B cell (primary cell): Measurements from ENCODE around the gene ABCG2. TPM values are rescaled to one million over a fixed set of nuclear protein-coding genes. Genes with fewer than 3 reads are reported as not detected.
"Not testable (repeated sequence)": the region's sequence is repeated elsewhere in the genome, so short reads cannot be mapped to it uniquely, and the experiment has no call there.

Source experiments
- ATAC-seq: fragments of 200-7000 bp; cut with Tn5 transposase; one replicate; pipeline ENCODE4 v1.10.0; 2021; ENCODE audit warnings: low read depth, mild to moderate bottlenecking, moderate number of reproducible peaks, moderate library complexity
- CTCF ChIA-PET: fragments of 350-600 bp; sonication (Branson Sonifier 250); formaldehyde crosslinking; loops from one replicate; lab custom pipeline; 2021; ENCODE audit warnings: antibody characterized with exemption, inconsistent platforms; lab: Charles Lee
- POLR2A ChIA-PET: fragments of 350-600 bp; sonication (Branson Sonifier 250); formaldehyde crosslinking; loops from one replicate; lab custom pipeline; 2021; ENCODE audit warnings: antibody characterized with exemption; lab: Charles Lee
- DNase-seq: peaks from one replicate; pipeline ENCODE4 v3.0.0; 2013
- H2AFZ ChIP-seq: 2 replicates; pipeline ENCODE4 v1.6.1; 2012; ENCODE audit warnings: mild to moderate bottlenecking, low read depth, low read length; ENCODE audit not compliant: insufficient read depth, poor library complexity, severe bottlenecking
- H3K27ac ChIP-seq, 2 donors: 1 replicate in 1 of 2; 2 replicates in 1 of 2; pipeline ENCODE4 v1.5.1; 2012 to 2013; ENCODE audit warnings: low read length in 2 of 2, mild to moderate bottlenecking in 2 of 2, moderate library complexity in 1 of 2
- H3K27me3 ChIP-seq, 4 experiments: fragments of 200-600 bp in 1 of 4; sonication (generic) in 1 of 4; replicated peaks in 1 of 4; 1 replicate in 2 of 4; 2 replicates in 2 of 4; pipeline versions ENCODE4 v1.6.1 to v1.7.0; 2013 to 2016; ENCODE audit warnings: low read length in 3 of 4, mild to moderate bottlenecking in 2 of 4, mixed read lengths in 1 of 4, moderate library complexity in 1 of 4; ENCODE audit not compliant: insufficient read depth in 4 of 4, control insufficient read depth in 3 of 4; ENCODE audit errors: control extremely low read depth in 1 of 4
- H3K36me3 ChIP-seq, 2 experiments: replicated peaks in 1 of 2; 1 replicate in 1 of 2; 2 replicates in 1 of 2; pipeline versions ENCODE4 v1.6.1 to v1.7.1; 2013; ENCODE audit warnings: low read length in 1 of 2; ENCODE audit not compliant: insufficient read depth in 2 of 2, control insufficient read depth in 1 of 2; ENCODE audit errors: control extremely low read depth in 1 of 2, extremely low read depth in 1 of 2
- H3K4me1 ChIP-seq, 2 donors: fragments of 200-600 bp in 1 of 2; sonication (generic) in 1 of 2; 1 replicate in 1 of 2; 2 replicates in 1 of 2; pipeline versions ENCODE4 v1.5.1 to v1.6.1; 2013 to 2017; ENCODE audit warnings: low read length in 2 of 2; ENCODE audit not compliant: control insufficient read depth in 2 of 2, insufficient read depth in 2 of 2
- H3K4me2 ChIP-seq: replicated peaks from 2 replicates; pipeline ENCODE3; 2012; ENCODE audit warnings: mild to moderate bottlenecking, low read depth, low read length; ENCODE audit not compliant: poor library complexity, severe bottlenecking
- H3K4me3 ChIP-seq, 5 experiments: fragments of 200-600 bp in 1 of 5; sonication (generic) in 1 of 5; 1 replicate in 3 of 5; 2 replicates in 2 of 5; pipeline versions ENCODE4 v1.5.1 to v1.7.0; 2011 to 2016; ENCODE audit warnings: low read length in 4 of 5, mild to moderate bottlenecking in 4 of 5, low read depth in 2 of 5, control low read depth in 1 of 5, moderate library complexity in 1 of 5; ENCODE audit not compliant: insufficient read depth in 1 of 5; ENCODE audit errors: control extremely low read depth in 1 of 5, extremely low read depth in 1 of 5
- H3K79me2 ChIP-seq: fragments of 200-600 bp; sonication (generic); one replicate; pipeline ENCODE4 v1.6.0; 2016; ENCODE audit warnings: low read length; ENCODE audit not compliant: control insufficient read depth, insufficient read depth
- H3K9ac ChIP-seq: fragments of 200-600 bp; sonication (generic); 2 replicates; pipeline ENCODE4 v1.6.1; 2017; ENCODE audit warnings: mild to moderate bottlenecking, low read length, moderate library complexity
- H3K9me3 ChIP-seq, 3 donors: one replicate each; pipeline versions ENCODE4 v1.6.1 to v1.7.1; 2013; ENCODE audit warnings: low read length in 2 of 3; ENCODE audit not compliant: control insufficient read depth in 2 of 3, insufficient read depth in 1 of 3; ENCODE audit errors: control extremely low read depth in 1 of 3
- H4K20me1 ChIP-seq: 2 replicates; pipeline ENCODE4 v1.6.0; 2012; ENCODE audit warnings: mild to moderate bottlenecking, low read length; ENCODE audit not compliant: insufficient read depth, control insufficient read depth, poor library complexity, severe bottlenecking
- H3K27ac Mint-ChIP-seq: one replicate; pipeline ENCODE4 v1.8.0; 2021; ENCODE audit warnings: mixed read lengths
- H3K27me3 Mint-ChIP-seq: one replicate; pipeline ENCODE4 v1.8.0; 2021; ENCODE audit warnings: mixed read lengths
- H3K4me1 Mint-ChIP-seq: one replicate; pipeline ENCODE4 v1.8.0; 2021; ENCODE audit warnings: mixed read lengths
- H3K4me3 Mint-ChIP-seq: one replicate; pipeline ENCODE4 v1.8.0; 2021; ENCODE audit warnings: mixed read lengths
- H3K9me3 Mint-ChIP-seq: one replicate; pipeline ENCODE4 v1.8.0; 2022; ENCODE audit warnings: mixed read lengths; ENCODE audit not compliant: insufficient read depth
- EZH2 ChIP-seq: IDR thresholded peaks from 2 replicates; pipeline ENCODE4 v1.6.1; 2012; ENCODE audit warnings: borderline replicate concordance, low read depth, mild to moderate bottlenecking, moderate library complexity, low read length; ENCODE audit not compliant: insufficient read depth, poor library complexity, severe bottlenecking
- WGBS: methylation state at CpG from one replicate; pipeline ENCODE4 v1.1.5; 2013; ENCODE audit warnings: missing lambda C conversion rate; ENCODE audit not compliant: insufficient coverage; 5-methylcytosine and 5-hydroxymethylcytosine counted together
- intact Hi-C: fragments of 100-400 bp; cut with micrococcal nuclease; formaldehyde crosslinking; loops from one replicate; pipeline ENCODE4 v1.10.0; 2022
- polyA plus RNA-seq: library from polyadenylated mRNA; depleted of rRNA; stranded (reverse); fragments of >200 nt; gene quantifications from 2 replicates; pipeline ENCODE4 v1.2.3, GENCODE V29; 2012
- total RNA-seq, 2 donors: library from RNA; stranded (reverse); fragments of 120-200 nt in 1 of 2; gene quantifications; 1 replicate in 1 of 2; 2 replicates in 1 of 2; pipeline versions ENCODE4 v1.2.3 to v1.2.4, GENCODE V29; 2013 to 2022
- TF ChIP-seq, protein P1 (sequence below): fragments of 200-600 bp; IDR thresholded peaks from one replicate; pipeline ENCODE4 v1.8.0; 2022; ENCODE audit warnings: antibody characterized with exemption, mild to moderate bottlenecking

Gene ABCG2
- total and polyA plus RNA-seq, 2 donors (not counting 1 experiment from before 2014, with no cell fraction given) = 0.01 TPM; not detected in 1

GRCh38 chr4:88108108-88108465 is 50.4 kb downstream of the ABCG2 start:
- H3K27ac ChIP-seq, H3K27ac Mint-ChIP-seq, H3K4me3 Mint-ChIP-seq, H4K20me1 ChIP-seq, H3K4me1 Mint-ChIP-seq, H3K4me1 ChIP-seq, H3K79me2 ChIP-seq, CTCF ChIA-PET, H3K9ac ChIP-seq, ATAC-seq, H3K9me3 Mint-ChIP-seq, H3K36me3 ChIP-seq, DNase-seq, H2AFZ ChIP-seq, H3K9me3 ChIP-seq, H3K27me3 Mint-ChIP-seq, H3K27me3 ChIP-seq, POLR2A ChIA-PET, H3K4me2 ChIP-seq, intact Hi-C loops, H3K4me3 ChIP-seq: not testable (repeated sequence)
- WGBS = 97% methylated on average over 4 of the region's 7 CpGs

DNA sequence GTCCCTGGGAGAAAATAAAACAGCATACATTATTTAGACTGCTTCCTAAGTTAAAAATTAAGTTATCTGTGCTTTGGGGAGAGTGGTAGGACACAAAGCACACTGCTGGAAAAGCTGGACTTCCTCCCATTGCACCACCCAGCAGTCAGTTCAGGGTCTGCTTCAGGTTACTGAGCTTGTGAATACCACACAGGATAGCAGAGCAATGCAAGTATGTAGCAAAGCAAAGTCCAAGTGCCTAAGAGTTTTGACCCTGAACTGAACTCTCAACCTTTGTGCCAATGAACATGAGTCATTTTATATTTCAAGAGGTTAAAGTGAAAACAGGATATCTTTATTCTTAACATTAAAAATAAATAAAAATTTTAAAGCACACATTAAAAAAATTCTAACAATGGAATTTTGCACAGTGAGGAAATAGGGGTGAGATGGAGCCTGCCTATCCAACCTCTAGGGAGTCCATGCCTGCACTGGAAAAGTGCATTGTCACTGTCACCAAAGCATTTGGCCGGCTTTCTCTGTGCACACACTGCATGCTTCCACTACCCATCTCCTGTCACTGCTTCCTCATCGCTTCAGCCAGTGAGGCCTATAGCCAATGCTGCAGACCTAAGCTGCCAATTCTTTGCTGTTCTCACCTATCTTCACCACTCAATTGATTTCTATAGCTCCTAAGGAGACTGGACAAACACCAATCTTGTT is 50.9 kb downstream of the ABCG2 start:
- Histone ChIP-seq H3K36me3 (no peaks in the 10 kb centered on the region), H3K4me3 (no peak overlapping the region), H3K9me3 (no peaks in the 10 kb centered on the region), H3K27me3 (no peaks in the 10 kb centered on the region), H3K27ac (no peak overlapping the region), H3K79me2 (no peaks in the 10 kb centered on the region), H4K20me1 (no peaks in the 10 kb centered on the region), H3K4me2 (no peak overlapping the region), H2AFZ (no peak overlapping the region), H3K9ac (no peak overlapping the region), H3K4me1 (no peaks in the 10 kb centered on the region)
- H3K27ac Mint-ChIP-seq = no peak overlapping the region
- no CpG with 5 or more reads among the region's 2 CpGs for WGBS
- H3K4me3 Mint-ChIP-seq = no peak overlapping the region
- H3K27me3 Mint-ChIP-seq = no peaks in the 10 kb centered on the region
- ChIA-PET POLR2A (no interaction called here), CTCF (no interaction called here)
- no peak for TF ChIP-seq EZH2
- TF ChIP-seq, protein P1, sequence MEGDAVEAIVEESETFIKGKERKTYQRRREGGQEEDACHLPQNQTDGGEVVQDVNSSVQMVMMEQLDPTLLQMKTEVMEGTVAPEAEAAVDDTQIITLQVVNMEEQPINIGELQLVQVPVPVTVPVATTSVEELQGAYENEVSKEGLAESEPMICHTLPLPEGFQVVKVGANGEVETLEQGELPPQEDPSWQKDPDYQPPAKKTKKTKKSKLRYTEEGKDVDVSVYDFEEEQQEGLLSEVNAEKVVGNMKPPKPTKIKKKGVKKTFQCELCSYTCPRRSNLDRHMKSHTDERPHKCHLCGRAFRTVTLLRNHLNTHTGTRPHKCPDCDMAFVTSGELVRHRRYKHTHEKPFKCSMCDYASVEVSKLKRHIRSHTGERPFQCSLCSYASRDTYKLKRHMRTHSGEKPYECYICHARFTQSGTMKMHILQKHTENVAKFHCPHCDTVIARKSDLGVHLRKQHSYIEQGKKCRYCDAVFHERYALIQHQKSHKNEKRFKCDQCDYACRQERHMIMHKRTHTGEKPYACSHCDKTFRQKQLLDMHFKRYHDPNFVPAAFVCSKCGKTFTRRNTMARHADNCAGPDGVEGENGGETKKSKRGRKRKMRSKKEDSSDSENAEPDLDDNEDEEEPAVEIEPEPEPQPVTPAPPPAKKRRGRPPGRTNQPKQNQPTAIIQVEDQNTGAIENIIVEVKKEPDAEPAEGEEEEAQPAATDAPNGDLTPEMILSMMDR = no peak
- H3K9me3 Mint-ChIP-seq = no peaks in the 10 kb centered on the region
- H3K4me1 Mint-ChIP-seq = no peaks in the 10 kb centered on the region
- ATAC-seq (no peak), DNase-seq (no peak)
- intact Hi-C loops = no loop called here
